GM12878 (cell line): ENCODE data around the gene SLC24A3.

Experiments used
- DPF2 ChIP-seq: fragments of 450-650 bp; IDR thresholded peaks from 2 replicates; pipeline ENCODE4 v1.6.1; 2017; ENCODE audit warnings: mild to moderate bottlenecking
- EP300 ChIP-seq, 2 experiments: fragments of 150-350 bp in 1 of 2; IDR thresholded peaks; 2 replicates each; pipeline ENCODE4 v1.6.1; 2011 to 2012; ENCODE audit warnings: low read depth in 2 of 2, low read length in 2 of 2, borderline replicate concordance in 1 of 2, improper control_type of control experiment in 1 of 2, inconsistent platforms in 1 of 2; ENCODE audit not compliant: control insufficient read depth in 1 of 2
- POLR2A ChIP-seq: IDR thresholded peaks from 2 replicates; pipeline ENCODE4 v1.6.1; 2011; ENCODE audit warnings: low read depth, mild to moderate bottlenecking, low read length
- SIX5 ChIP-seq: IDR thresholded peaks from 2 replicates; pipeline ENCODE4 v1.6.1; 2011; ENCODE audit warnings: mild to moderate bottlenecking, low read depth, low read length, moderate library complexity; ENCODE audit not compliant: severe bottlenecking
- SUZ12 ChIP-seq: fragments of 200-600 bp; sonication (generic); IDR thresholded peaks from one replicate; pipeline ENCODE4 v1.6.1; 2018; ENCODE audit warnings: antibody characterized with exemption, mild to moderate bottlenecking; ENCODE audit not compliant: unreplicated experiment
- TF ChIP-seq, protein P1 (sequence below), 3 experiments: IDR thresholded peaks in 2 of 3; conservative IDR thresholded peaks in 1 of 3; 2 replicates each; pipeline ENCODE4 v1.5.1; 2011; ENCODE audit warnings: low read depth in 3 of 3, low read length in 3 of 3, mild to moderate bottlenecking in 3 of 3, control low read depth in 2 of 3, moderate library complexity in 2 of 3, inconsistent platforms in 1 of 3, mixed read lengths in 1 of 3; ENCODE audit not compliant: control insufficient read depth in 2 of 3, insufficient read depth in 1 of 3; ENCODE audit errors: extremely low read depth in 1 of 3

DNA sequence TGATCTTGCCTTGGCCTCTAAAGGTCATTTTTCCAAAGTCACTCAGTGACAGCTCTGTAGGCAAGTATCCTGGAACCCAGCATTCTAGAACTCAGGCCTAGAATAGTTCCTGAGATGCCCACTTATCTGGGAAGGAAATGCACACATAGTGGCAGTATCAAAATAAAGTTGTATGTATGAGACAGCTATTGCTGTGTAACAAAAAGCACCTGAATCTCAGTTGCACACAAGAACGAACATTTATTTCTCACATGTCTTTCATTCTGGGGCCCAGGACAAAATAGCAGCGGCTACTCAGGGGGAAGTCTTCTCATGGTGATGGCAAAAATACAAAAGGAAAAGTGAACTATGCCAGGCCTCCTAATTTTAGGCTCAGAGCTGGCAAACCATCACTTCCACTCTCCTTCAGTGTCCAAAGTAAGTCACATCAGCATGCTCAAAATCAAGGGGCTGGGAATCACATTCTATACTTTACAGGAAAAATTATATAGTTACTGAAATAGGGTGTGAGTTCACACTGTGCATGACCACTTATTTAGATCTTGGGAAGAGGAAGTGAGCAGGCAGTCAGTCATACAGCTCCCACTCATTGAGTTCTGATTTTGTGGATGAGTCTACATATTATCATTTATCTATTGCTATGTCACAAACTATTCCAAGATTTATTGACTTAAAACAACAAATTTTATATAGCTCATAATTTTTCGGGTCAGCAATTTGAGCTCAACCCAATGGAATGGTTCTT lies 412.0 kb downstream of the SLC24A3 start:
- TF ChIP-seq, protein P1, sequence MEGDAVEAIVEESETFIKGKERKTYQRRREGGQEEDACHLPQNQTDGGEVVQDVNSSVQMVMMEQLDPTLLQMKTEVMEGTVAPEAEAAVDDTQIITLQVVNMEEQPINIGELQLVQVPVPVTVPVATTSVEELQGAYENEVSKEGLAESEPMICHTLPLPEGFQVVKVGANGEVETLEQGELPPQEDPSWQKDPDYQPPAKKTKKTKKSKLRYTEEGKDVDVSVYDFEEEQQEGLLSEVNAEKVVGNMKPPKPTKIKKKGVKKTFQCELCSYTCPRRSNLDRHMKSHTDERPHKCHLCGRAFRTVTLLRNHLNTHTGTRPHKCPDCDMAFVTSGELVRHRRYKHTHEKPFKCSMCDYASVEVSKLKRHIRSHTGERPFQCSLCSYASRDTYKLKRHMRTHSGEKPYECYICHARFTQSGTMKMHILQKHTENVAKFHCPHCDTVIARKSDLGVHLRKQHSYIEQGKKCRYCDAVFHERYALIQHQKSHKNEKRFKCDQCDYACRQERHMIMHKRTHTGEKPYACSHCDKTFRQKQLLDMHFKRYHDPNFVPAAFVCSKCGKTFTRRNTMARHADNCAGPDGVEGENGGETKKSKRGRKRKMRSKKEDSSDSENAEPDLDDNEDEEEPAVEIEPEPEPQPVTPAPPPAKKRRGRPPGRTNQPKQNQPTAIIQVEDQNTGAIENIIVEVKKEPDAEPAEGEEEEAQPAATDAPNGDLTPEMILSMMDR (IDR thresholded peaks at IDR 0.05 in 2 of 3, conservative IDR thresholded peaks at IDR 0.05 in 1 of 3; ENCODE audit: control insufficient read depth in 2 of 3, extremely low read depth in 1 of 3, insufficient read depth in 1 of 3, low read depth in 3 of 3, low read length in 3 of 3), result no peak
- TF ChIP-seq EP300 (IDR thresholded peaks at IDR 0.05; ENCODE audit: borderline replicate concordance in 1 of 2, control insufficient read depth in 1 of 2, low read depth in 2 of 2, low read length in 2 of 2) (no peak), DPF2 (no peak), POLR2A (no peak), SUZ12 (no peak), SIX5 (no peak)
